ENCODE measurements around the gene TLCD4. TPM values are rescaled to one million over a fixed set of nuclear protein-coding genes. Genes with fewer than 3 reads are reported as not detected.

Gene TLCD4
- total and polyA plus RNA-seq, 2 of the 13 experiments (the other 11 are each of a cell fraction or from before 2014, with no cell fraction given), result 4.7 to 14.5 TPM

DNA sequence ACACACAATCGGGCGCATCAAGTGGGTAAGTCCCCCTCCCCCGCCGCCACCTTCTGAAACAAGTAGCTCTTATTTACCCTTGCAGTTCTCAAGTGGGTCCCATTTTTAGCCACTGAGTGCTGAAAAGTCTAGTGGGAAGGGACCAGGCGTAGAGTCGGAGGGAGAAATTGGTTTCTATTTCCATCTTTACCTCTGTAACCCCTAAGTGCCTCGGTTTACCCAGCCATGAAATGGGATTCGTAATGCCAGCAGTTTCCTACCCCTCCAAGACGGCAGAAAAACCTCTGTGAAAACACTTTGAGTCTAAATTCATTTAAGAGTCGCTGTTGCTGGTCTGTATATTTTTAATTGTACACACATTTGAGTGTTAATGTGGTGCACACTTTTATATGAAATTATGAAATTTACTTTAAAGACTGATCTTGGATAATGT lies 928 bp downstream of the TLCD4 start:
- TF ChIP-seq RCOR2 (CRISPR knock-in tag; IDR thresholded peaks at IDR 0.05) (peak; percentile 23; the same call in 1 of the 2 replicates), FOXJ3 (CRISPR knock-in tag; IDR thresholded peaks at IDR 0.05; ENCODE audit: borderline replicate concordance) (0 out of 2 replicates have a peak, but pooled peaks have one; percentile 24), CBX2 (IDR thresholded peaks at IDR 0.05; ENCODE audit: low read depth, low read length) (0 out of 2 replicates have a peak, but pooled peaks have one; percentile 70), CBX2 (CRISPR knock-in tag; IDR thresholded peaks at IDR 0.05; ENCODE audit: low read depth) (no peak), NFKBIZ (CRISPR knock-in tag; IDR thresholded peaks at IDR 0.05) (no peak), ZMYM3 (CRISPR knock-in tag; IDR thresholded peaks at IDR 0.05) (peak; percentile 84), ZNF629 (CRISPR knock-in tag; conservative IDR thresholded peaks at IDR 0.05) (peak; percentile 93), SP1 (IDR thresholded peaks at IDR 0.05) (no peak), SP1 (CRISPR knock-in tag; IDR thresholded peaks at IDR 0.05) (no peak), ARNT (IDR thresholded peaks at IDR 0.05) (no peak), BRCA1 (CRISPR knock-in tag; IDR thresholded peaks at IDR 0.05) (0 out of 2 replicates have a peak, but pooled peaks have one; percentile 42)
- no peaks in the 10 kb centered on the region for H3K36me3 ChIP-seq (replicated peaks in 1 of 2; ENCODE audit: control insufficient read depth in 1 of 2, insufficient read depth in 2 of 2, low read length in 2 of 2)
- FAIRE-seq, result no peak
- no peak overlapping the region for H2AFZ ChIP-seq (ENCODE audit: low read length)
- H3K79me2 ChIP-seq (ENCODE audit: insufficient read depth, low read length), result peaks cover 22% of the 10 kb centered on the region
- H3K9ac ChIP-seq (ENCODE audit: insufficient read depth, low read depth, low read length), result peak overlapping the region; percentile 90
- no peak for DNase-seq (ENCODE audit: low spot score)
- H3K9me3 ChIP-seq (ENCODE audit: low read length), result no peaks in the 10 kb centered on the region
- H3K4me1 ChIP-seq (ENCODE audit: insufficient read depth, low read length), result peaks cover 67% of the 10 kb centered on the region
- 6% methylated on average over 10 of the region's 10 CpGs for WGBS (ENCODE audit: low lambda C conversion rate)
- CTCF ChIA-PET (ENCODE audit: low intra/inter-chr PET ratio, low total read pairs), result interaction anchor here (2.1 kb wide), 1 partner anchor 116 kb away, joined by 6 read pairs; the partner anchor contains the start of gene RWDD3
- H4K20me1 ChIP-seq (ENCODE audit: insufficient read depth, low read length), result no peaks in the 10 kb centered on the region
- in situ Hi-C loops (cut with HindIII; ENCODE audit: extremely low pct_ligation_motif_present, low pct_unique_long_range_greater_than_20kb), result no loop called here
- H3K27ac ChIP-seq (ENCODE audit: extremely low read length, insufficient read depth, low read length), result peak overlapping the region; percentile 88
- POLR2A ChIA-PET, result interaction anchor here (1.3 to 5.3 kb wide), 2 partner anchors 49 to 115 kb away, joined by 6 to 26 read pairs; partner anchors contain the start of gene RWDD3
- ATAC-seq, result no peak
- H3K4me2 ChIP-seq (ENCODE audit: low read depth, low read length), result peak overlapping the region; percentile 83
- intact Hi-C loops (cut with micrococcal nuclease; ENCODE audit: unreplicated experiment), result loop anchor here (2.0 kb wide), 1 partner anchor 23 kb away; no protein-coding TSS in a partner anchor
- H3K27me3 ChIP-seq (ENCODE audit: control insufficient read depth in 1 of 2, insufficient read depth in 2 of 2, low read length in 2 of 2), result no peaks in the 10 kb centered on the region; a peak in 1 of 5 replicates
- peak overlapping the region; percentile 72 to 92 (median 89) for H3K4me3 ChIP-seq (replicated peaks in 1 of 3; ENCODE audit: insufficient read depth in 1 of 3, low read depth in 2 of 3, low read length in 3 of 3)
- BruUV-seq (replicated peaks), result no TSS peak
